NCI-H1092 treated with DMSO at 0.1 percent for 48 hours (cell line): ENCODE measurements around the gene CREB3.

ENCODE experiments used
- DNase-seq: peaks from one replicate; lab custom pipeline; 2025; lab: John Stamatoyannopoulos, UW

CREB3 gene

GRCh38 chr9:35726931-35727330 lies 5.5 kb upstream of the CREB3 start:
- no peak for DNase-seq

- no peak for DNase-seq
These were observed 4.8 kb upstream of the CREB3 start for GRCh38 chr9:35727676-35728040.

- no peak for DNase-seq
These were observed 4.2 kb upstream of the CREB3 start for GRCh38 chr9:35728041-35728971.

- DNase-seq, result no peak
These were observed 3.4 kb upstream of the CREB3 start for GRCh38 chr9:35729101-35729500.

- no peak for DNase-seq
These were observed 2.6 kb upstream of the CREB3 start for GRCh38 chr9:35729700-35730485.

- DNase-seq, result no peak
These were observed 2.0 kb upstream of the CREB3 start for GRCh38 chr9:35730486-35730854.

GRCh38 chr9:35731415-35732184 lies 866 bp upstream of the CREB3 start:
- no peak for DNase-seq

- peak; percentile 58 for DNase-seq
These were observed 505 bp downstream of the CREB3 start for GRCh38 chr9:35732800-35733541.

- no peak for DNase-seq
These were observed 1.6 kb downstream of the CREB3 start for GRCh38 chr9:35734096-35734495.

- DNase-seq, result peak; percentile 68
These were observed 3.8 kb downstream of the CREB3 start for GRCh38 chr9:35736201-35736633.

- no peak for DNase-seq
These were observed 4.7 kb downstream of the CREB3 start for GRCh38 chr9:35737143-35737542.

GRCh38 chr9:35738186-35738585 lies 5.7 kb downstream of the CREB3 start:
- DNase-seq, result no peak

- no peak for DNase-seq
These were observed 6.5 kb downstream of the CREB3 start for GRCh38 chr9:35738924-35739323.

- no peak for DNase-seq
These were observed 7.8 kb downstream of the CREB3 start for GRCh38 chr9:35740243-35740642.

GRCh38 chr9:35741740-35742139 lies 9.3 kb downstream of the CREB3 start:
- no peak for DNase-seq

- DNase-seq, result no peak
These were observed 11.0 kb downstream of the CREB3 start for GRCh38 chr9:35743452-35743851.

GRCh38 chr9:35743880-35744518 lies 11.5 kb downstream of the CREB3 start:
- DNase-seq, result no peak

- DNase-seq, result no peak
These were observed 13.1 kb downstream of the CREB3 start for GRCh38 chr9:35745569-35745968.

GRCh38 chr9:35746583-35746982 lies 14.1 kb downstream of the CREB3 start:
- DNase-seq, result no peak

GRCh38 chr9:35748242-35748857 lies 15.9 kb downstream of the CREB3 start:
- no peak for DNase-seq
